EL (cell line): ENCODE results near the gene VPS51.

Experiments used
- DNase-seq: peaks from one replicate; pipeline ENCODE4 v3.0.0-alpha.2; 2016

Gene VPS51

DNA sequence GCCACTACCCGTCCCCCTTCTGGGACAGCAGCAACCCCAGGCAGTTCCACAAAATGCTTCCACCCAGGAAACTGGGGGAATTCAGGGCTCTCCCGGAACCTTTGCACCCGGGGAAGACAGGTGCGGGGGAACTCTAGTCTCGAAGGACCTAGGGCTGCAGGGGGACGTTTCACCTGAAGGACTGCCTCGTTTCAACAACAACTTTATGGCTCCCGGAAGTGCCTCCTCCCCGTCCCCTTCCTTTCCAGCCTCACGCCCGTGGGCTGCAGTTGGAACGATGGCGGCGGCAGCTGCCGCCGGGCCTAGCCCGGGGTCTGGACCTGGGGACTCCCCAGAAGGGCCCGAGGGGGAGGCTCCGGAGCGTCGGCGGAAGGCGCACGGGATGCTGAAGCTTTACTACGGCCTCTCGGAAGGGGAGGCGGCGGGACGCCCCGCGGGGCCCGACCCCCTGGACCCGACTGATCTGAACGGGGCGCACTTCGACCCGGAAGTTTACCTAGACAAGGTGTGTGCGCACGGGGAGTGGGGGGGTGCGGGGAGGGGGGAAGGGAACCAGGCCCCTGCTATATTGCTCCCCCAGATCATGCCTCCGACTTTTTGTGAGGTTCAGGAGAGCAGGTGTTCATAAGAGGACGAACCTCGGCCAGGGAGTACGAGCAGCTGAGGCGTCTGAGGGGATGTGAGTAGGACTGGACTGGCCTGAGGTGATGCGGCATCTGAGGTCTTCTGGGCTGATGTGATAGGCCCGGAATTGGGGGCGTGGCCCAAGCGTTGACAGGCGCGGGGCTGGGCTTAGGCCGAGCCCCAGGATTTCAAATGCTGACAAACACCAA, at the start of gene VPS51:
VPS51 (plus strand) TSS at position 241 of the 833 bp plus-strand sequence; CDS start at position 278, 37 bp downstream.
- peak; percentile 90 for DNase-seq

DNA sequence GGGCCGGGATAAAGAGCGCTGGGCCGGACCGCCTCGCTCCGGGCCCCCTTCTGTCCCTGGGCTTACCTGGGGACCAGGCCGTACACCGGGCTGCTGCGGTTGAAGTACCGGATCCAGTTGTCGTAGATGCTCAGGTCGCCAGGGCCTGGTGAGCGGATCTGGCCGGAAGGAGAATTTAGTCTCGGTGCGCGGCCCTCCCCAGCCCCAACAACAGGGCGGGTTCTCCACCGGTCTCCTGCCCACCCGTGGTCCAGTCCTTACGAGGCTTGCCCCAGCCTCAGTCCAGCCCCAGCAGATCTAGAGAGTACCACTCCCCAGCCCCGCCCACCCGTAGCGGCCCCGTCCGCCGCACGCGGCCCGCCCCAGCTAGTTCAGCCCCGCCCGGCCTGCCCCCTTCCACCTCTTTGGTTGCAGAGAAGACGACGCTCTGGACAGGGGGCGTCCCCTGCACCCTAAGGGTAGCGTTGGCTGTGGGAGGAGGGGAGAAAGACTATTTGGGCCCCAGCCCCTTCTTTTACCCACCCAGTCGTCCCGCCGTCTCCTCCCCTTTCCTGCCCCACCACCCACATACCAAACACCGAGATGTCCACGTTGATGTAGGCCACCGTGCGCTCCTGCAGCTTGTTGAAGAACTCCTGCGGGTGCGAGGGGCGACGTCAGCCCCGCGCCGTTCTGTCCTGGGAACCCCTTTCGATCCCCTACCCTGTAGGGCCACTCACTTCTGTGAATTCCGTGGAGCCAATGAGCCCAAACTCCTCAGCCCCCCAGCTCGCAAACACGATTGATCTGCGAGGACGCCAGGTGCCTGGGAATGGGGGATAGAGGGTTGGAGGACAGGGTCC, 48.2 kb upstream of the VPS51 start:
- no peak for DNase-seq

DNA sequence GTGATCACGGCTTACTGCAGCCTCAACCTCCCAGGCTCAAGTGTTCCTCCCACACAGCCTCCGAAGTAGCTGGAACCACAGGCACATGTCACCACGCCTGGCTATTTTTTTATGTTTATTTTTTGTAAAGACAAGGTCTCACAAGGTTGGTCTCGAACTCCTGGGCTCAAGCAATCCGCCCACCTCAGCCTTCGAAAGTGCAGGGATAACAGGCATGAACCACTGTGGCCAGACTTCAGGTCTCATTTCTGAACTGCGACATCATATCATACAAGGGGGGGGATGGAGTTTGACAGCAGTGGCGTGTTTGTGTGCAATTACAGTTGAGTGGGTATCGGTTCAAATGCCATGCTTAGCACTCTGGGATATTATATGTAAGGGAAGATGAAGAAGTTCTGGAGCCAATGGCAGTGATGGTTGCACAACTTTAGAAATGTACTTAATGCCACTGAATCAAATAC, 44.6 kb upstream of the VPS51 start:
- DNase-seq, result no peak

DNA sequence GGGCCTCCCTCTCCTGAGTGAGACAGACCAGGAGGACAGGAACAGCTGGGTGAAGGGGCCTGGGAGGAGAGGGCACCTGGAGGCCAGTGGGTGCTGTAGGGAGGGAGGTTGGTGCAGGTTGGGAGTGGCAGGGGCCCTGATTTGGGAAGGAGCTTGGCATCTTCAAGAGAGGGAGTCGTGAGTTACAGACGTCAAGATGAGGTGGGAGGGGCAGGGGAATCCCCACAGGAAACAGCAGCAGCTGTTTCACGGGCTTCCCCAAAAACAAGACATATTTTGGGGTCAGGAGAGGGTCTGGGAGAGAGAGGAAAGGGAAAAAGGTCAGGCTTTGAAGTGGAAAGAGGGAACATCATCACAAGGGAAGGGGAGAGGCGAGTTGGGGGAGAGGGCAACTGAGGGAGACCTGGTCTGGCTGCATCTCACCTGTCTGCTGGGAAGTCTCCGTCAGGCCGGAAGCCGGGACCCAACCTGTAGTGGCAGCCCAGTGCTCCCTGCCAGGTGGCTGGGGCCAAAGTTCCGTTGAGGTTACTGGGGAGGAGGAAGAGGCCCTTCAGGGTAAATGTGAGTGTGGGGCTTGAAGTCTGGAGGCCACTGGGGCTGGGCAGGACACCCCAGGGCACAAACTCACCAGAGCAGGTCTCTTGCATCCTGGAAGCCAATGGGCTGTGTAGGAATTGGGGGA, 42.0 kb upstream of the VPS51 start:
- no peak for DNase-seq

DNA sequence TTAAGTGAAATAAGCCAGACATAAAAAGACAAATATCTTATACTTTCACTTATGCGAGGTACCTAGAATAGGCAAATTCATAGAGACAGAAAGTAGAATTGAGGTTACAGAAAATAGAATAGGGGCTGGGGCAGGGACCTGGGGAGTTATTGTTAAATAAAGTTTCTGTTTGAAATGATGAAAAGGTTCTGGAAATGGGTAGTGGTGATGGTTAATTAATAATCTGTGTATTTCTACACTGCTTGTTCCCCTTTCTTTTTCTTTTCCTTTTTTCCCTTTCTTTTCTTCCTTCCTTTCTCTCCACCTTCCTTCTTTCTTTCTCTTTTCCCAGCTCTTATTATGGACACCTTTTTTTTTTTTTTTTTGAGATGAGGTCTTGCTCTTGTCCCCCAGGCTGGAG, 40.5 kb upstream of the VPS51 start:
- no peak for DNase-seq

DNA sequence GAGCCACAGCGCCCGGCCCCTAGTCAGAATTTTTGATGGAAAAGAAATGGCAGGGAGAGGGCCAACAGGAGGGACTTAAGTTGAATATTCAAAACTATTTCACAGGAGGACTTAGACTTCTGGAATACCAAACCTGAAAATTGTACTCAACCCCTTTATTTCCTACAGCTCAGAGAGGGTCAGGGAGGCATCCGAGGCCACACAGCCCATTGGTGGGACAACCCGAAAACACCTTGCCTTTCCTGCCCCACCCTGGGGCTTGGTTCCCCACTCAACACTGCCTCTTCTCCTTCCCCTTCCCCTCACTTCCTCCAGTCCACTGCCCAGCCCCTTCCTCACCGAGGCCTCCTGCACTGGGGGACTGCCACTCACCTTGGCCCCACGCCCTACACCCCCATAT, 39.0 kb upstream of the VPS51 start:
- no peak for DNase-seq

DNA sequence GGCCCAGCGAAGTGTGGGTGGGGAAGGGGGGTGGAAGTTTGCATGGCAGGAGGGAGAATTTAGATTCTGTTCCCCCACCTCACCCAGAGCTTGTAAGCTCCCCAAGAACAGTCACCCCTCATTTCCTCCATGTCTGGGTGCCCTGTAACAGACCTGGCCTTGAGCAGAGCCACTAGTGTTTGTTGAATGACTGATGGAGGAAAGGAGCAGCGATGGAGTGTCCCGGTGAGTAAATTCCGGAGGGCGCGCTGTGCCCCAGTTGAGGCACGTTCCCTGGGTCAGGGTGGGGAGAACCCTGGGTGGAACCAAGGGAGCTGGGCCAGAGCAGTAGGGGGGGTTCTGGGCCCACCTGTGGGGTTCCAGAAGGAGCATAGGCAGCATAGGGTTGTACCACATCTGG, 38.5 kb upstream of the VPS51 start:
- DNase-seq, result no peak

DNA sequence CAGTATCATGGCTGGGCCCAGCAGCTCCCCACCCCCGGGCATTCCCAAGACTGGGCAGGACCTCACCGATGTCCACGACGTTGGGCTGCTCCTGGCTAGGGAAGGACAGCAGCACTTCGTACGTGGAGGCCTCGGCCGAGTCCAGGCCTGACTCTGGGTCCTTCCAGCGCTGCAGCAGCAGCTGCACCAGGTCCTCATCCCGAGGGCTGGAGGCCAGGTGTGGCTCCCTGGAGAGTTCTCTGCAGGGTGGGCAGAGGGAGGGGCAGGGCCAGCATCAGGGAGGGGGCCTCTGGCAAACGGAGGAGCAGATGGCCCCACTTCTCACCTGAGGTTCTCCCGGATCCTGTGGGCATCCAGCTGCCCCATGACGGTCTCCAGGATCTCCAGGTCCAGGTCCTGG, 38.0 kb upstream of the VPS51 start:
- DNase-seq, result no peak

DNA sequence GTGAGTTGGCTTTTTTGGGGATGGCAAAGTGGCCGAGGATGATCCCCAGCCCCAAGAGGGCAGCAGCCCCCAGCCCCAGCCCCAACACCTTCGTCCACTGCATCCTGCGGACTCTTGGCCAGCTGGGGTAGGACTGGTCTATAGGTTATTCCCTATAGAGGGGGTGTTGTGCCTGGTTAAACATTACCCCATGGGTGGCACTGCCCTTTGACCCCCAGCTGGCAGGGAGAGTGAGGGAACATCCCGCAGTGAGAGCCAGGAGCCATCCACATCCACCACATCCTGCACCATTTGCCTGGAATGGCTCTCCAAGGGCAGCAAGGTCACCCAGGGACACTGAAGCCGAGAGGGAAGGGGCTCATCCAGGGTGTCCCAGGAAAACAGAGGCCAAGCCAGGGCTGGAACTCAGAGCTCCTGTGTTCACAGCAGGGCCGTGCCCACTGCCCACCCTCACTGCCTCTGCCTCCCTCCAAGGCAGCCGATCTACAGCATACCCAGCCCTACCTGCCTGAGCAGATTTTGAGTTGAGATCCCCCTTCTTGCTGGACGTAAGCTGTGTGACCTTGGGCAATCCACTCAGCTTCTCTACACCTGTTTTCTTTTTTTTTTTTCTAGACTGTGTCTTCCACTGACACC, 37.5 kb upstream of the VPS51 start, which contains the start of gene NAALADL1:
NAALADL1 (minus strand) TSS at position 135 of the 636 bp plus-strand sequence; CDS start at position 103, 32 bp downstream.
- no peak for DNase-seq

DNA sequence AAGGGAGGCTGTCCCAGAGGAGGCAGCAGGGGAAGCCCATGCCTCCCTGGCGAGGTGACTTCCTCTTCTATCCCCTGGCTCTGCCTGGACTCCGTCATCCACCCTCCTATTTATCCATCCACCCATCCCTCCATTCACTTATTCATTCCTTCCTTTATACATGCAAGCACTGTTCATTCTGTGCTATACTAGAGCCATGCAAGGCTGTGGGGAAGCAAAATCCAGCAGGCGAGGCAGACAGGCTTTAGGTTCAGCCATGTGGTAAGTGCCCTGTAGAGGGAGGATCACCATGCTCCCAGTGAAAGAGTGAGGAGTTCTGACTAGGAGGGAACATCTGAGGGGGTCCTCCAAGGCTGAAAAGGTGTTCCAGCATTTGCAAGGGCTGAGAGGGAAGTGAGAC, 36.5 kb upstream of the VPS51 start:
- DNase-seq, result no peak

DNA sequence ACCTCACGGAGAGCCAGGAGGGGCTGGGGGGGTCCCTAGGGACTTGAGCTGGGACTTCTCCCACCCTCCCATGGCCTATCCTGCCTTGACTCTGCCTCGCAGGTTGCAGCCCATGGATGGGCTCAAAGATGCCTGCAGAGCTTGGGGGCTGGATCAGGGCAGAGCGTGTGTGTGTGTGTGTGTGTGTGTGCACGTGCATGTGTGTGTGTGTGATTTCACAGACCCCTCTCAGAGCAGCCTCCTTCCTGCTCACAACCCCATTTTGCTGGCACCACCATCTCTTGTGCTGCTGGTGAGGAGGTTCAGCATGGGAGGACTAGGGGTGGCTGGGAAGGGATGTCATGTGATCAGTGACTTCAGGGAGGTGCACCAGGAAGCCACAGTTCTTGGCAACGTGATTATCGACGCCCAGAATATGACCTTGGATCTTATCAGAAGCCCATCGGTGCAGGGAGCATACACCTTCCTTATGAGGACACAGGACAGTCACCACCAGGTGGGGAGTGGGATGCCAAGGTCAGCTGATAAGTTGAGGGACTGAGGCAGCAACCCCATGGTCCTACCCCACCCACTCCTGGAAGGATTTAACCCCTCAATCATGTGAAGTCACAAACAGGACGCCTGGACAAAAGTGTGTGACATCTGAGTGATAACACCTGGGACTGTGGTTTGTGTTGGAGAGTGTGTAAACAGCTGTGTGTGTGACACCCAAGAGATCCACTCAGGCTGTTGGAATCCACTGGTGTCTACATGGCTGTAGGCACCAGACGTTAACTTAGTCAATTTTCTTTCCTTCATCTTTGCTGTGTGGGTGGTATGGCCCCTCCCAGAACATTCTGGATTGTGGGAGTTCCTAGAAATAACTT, 35.8 kb upstream of the VPS51 start:
- no peak for DNase-seq

DNA sequence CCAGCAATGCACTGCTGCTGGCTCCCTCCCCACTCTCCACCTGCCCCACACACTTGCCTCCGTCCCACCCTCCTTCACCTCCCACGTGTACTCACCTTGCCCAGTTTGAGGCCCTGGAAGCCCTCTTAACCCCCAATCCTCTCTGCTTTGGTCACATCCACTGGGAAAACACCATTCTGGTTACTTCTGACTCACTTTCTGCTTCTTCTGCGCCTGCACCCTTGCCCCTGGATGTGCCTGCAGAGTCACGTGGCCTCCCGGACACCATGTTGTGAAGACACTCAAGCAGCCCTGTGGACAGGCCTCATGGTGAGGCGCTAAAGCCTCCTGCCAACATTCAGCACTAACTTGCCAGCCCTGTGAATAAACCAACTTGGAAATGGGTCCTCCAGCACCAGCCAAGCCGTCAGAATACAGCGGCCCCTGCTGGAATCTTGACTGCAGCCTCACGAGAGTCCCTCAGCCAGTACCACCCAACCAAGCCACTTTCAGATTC, 35.1 kb upstream of the VPS51 start:
- peak; percentile 17 for DNase-seq

DNA sequence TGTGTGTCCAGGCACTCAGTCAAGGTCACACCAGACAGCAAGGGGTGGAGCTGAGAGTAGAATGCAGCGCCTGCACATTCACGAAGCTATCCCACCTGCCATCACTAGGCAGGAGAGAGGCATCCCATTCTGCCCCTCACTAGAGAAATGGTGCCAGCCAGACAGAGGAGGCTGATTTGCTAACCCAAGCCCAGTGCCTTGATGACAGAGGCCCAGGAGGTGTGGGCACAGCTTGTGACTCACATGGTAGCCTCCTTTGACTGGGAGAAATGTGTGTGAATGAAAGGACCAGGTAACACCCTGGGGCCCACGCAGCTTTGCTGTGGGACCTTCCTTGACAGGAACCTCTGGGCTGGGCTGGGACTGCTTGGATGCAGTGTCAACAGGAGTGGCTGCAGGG, 32.5 kb upstream of the VPS51 start:
- DNase-seq, result no peak

DNA sequence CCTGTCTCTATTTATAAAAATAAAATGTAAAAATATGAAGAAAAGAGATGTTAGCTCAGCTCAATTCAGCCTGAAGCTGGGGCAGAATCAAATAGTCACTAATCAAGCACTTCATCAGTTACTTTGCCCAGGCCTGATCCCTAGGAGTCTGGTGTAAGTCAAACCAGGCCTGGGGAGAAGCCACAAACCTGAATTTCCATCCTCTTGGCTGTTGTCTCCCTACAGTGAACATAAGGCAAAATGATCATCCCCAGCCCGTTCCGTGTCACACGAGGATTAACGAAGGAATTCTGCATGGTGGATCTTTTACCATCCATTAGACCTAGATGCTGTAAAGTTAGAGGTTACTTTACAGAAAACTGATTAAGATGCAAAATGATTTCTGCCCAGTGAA, 31.2 kb upstream of the VPS51 start:
- DNase-seq, result no peak

DNA sequence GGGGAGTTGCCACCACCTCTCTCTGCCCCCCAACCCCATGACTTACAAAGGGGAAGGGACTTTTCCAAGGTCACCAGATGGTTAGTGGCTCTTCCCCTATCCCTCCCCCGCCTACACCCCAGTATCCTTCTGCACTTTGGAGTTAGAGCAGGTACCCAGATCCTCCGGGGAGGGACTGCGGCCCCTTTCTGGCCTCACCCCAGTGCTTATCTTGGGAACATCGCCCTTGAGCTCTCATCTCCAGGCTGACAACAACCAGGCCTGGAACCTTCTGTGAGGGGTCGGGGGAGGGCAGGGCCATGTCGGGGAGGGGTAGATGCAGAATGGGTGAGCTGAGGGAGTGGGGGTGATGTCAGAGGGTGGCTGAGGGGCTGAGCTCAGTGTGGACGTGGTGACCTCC, 30.2 kb upstream of the VPS51 start:
- DNase-seq, result no peak

DNA sequence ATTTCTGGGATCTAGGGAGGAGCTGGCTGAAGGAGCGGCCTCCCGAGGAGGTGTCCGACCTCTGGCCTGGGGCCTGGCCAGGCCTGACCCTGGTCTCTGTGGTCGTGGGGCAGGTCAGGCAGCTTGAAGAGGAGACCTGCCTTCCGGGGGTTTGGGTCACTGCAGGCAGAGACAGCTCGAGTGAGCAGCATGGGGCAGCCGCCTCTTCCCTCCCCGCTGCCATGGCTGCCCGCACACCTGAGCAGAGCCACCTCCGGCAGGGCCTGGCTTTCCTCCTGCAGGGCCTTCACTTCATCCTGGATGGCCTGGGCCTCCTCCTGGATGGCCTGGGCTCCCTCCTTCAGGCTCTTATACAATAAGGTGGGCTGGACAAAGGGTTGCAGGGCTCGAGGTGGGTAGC, 29.7 kb upstream of the VPS51 start:
- no peak for DNase-seq

DNA sequence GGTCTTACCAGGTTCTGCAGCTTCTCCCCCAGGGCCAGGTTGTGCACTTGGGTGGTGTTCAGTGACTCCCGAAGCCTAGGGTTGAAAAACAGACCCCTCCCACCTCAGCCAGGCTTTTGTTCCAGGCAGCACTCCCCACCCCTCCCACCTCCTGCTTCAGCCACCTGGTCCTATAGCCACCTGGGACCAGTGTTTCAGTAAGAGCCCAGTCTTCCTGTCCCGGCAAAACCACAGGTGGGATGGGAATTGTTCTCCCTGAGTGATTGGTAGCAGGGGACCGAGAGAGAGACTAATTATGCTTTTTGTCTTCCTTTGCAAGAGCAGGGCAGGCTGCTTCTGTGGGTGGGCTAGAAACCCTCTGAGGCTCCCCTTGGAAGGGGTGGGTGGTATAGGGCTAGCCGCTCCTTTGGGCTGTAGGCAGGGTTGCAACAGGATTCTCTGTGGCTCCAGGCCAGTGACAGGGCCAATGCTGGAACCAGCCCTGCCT, 29.2 kb upstream of the VPS51 start:
- no peak for DNase-seq

DNA sequence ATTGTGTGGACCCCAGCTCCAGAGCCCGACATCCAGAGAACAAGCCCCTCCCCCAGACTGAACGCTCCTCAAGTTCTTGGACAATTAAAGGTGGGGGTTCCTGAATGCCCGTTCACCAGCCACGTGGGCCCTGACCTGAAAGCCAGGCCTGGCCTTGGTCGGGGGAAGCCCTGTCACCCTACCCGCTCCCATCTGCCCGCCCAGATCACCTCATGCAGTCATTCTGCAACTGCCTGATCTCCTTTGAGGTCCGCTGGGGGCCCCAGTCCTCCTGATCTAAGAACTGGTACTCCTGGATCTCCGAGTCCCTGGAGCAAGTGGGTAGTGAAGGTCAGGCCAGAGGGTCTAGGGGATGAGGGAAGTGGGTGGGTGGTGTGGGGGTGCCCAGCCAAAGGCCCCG, 28.6 kb upstream of the VPS51 start:
- DNase-seq, result no peak

DNA sequence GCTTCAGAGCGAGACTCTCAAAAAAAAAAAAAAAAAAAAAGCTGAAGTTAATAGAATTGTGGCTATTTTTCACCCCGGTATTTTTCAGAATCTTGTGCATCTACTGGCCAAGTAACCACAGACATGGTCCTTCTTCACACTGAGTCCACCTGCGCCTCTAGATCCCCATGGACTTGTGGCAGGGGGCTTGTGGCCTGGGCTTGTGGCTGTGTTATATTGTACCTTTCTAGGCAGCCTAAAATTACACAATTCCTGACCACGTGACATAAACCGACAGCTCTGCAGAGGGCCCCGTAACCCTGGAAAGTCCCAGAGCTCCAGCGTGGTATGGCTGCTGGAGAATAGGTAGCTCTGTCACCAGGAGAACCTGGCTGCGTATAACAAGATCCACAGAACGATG, 26.8 kb upstream of the VPS51 start:
- no peak for DNase-seq

DNA sequence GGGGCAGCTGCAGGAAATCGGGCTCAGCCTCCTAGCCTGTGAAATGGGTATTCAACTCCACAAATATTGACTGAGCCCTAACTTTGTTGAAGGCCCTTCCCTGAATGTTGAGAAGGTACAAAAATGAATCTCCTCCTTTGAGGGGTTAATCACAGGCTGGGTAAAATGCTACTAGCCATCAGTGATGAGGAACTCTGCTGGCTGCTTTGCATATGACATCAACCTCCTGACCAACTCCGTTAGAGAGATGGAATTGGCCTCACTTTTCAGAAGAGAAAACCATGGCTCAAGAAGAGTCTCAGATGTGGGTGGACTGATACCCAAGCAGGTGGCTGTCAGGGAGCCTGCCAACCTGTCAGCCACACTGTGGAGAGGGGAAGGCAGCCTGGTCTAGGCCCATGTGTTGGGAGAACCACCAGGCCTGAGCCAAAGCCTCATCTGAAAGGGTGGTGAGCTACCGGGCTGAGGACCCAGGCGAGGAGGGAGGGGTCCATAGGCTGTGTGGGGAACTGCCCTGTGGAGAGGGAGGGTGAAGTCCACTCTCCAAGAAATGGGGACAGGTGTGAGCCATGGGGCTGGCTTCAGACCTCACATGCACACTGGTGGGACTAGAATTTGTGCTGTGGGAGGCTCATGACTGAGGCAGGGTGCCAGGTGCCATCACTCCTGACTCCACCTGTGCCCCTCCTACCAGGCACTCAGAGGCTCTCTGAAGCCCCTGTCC, 23.9 kb upstream of the VPS51 start:
- DNase-seq, result no peak

DNA sequence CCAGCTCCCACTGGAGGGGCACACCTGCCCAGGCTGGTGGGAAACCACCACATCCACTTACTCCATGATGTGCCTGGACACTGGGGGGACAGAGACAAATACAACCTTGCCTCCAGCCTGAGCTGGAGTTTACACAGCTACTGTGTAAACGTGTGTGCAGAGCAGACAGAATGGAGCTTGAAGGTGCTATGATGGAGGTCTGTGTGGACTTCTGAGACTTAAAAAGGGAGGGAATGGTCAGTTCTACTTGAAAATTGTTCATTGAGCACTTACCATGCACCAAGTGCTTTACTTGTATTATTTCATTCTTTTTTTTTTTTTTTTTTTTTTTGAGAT, 23.4 kb upstream of the VPS51 start:
- no peak for DNase-seq
